ENCODE results near the gene LRP3. TPM values are rescaled to one million over a fixed set of nuclear protein-coding genes. Genes with fewer than 3 reads are reported as not detected.
"Not testable (repeated sequence)": the region's sequence is repeated elsewhere in the genome, so short reads cannot be mapped to it uniquely, and the experiment has no call there.

LRP3 gene
- total RNA-seq, 1 donor from 2014 or later, result 13.3 TPM

GRCh38 chr19:33221638-33222037 lies 27.5 kb downstream of the LRP3 start:
- no peak overlapping the region for H3K4me2 ChIP-seq (ENCODE audit: low read length)
- no peak overlapping the region for H3K4me3 ChIP-seq (ENCODE audit: insufficient read depth, low read depth, low read length)
- Mint-ChIP-seq H3K4me1 (ENCODE audit: low read depth, unreplicated experiment) (peaks cover 3% of the 10 kb centered on the region), H3K27ac (ENCODE audit: unreplicated experiment) (no peak overlapping the region), H3K4me3 (ENCODE audit: unreplicated experiment) (no peak overlapping the region), H3K9me3 (ENCODE audit: unreplicated experiment) (peaks cover 5% of the 10 kb centered on the region), H3K36me3 (ENCODE audit: low read depth, unreplicated experiment) (peaks cover 2% of the 10 kb centered on the region), H3K27me3 (ENCODE audit: low read depth, unreplicated experiment) (peaks cover 50% of the 10 kb centered on the region)
- no peak for TF ChIP-seq EZH2 (IDR thresholded peaks at IDR 0.05; ENCODE audit: insufficient read depth, low read length)
- TF ChIP-seq CTCF (IDR thresholded peaks at IDR 0.05; ENCODE audit: insufficient read depth, low read depth, low read length), result no peak
- peaks cover 5% of the 10 kb centered on the region for H3K4me1 ChIP-seq (ENCODE audit: insufficient read depth, low read length)
- no peaks in the 10 kb centered on the region for H3K79me2 ChIP-seq (ENCODE audit: insufficient read depth, low read length)
- H3K36me3 ChIP-seq (ENCODE audit: insufficient read depth, low read length), result no peaks in the 10 kb centered on the region
- no peak overlapping the region for H3K27ac ChIP-seq (ENCODE audit: low read depth, low read length)
- H3K27me3 ChIP-seq (ENCODE audit: insufficient read depth, low read length), result peaks cover 41% of the 10 kb centered on the region
- H3K9ac ChIP-seq (ENCODE audit: low read length), result no peak overlapping the region
- H3K9me3 ChIP-seq (ENCODE audit: insufficient read depth, low read depth, low read length), result no peaks in the 10 kb centered on the region
- DNase-seq (ENCODE audit: low read depth) (peak; percentile 20), FAIRE-seq (no peak)
- peaks cover 19% of the 10 kb centered on the region for H4K20me1 ChIP-seq (ENCODE audit: insufficient read depth, low read length)
- H2AFZ ChIP-seq (ENCODE audit: low read depth, low read length), result no peak overlapping the region

GRCh38 chr19:33222255-33222654 lies 28.1 kb downstream of the LRP3 start:
- not testable (repeated sequence) for H3K4me2 ChIP-seq (ENCODE audit: low read length); H2AFZ ChIP-seq (ENCODE audit: low read depth, low read length); H3K27ac ChIP-seq (ENCODE audit: low read depth, low read length); H3K36me3 Mint-ChIP-seq (ENCODE audit: low read depth, unreplicated experiment); H3K9me3 Mint-ChIP-seq (ENCODE audit: unreplicated experiment); H3K4me1 Mint-ChIP-seq (ENCODE audit: low read depth, unreplicated experiment); H3K79me2 ChIP-seq (ENCODE audit: insufficient read depth, low read length); H3K9me3 ChIP-seq (ENCODE audit: insufficient read depth, low read depth, low read length); H3K4me3 Mint-ChIP-seq (ENCODE audit: unreplicated experiment); DNase-seq (ENCODE audit: low read depth); H3K4me3 ChIP-seq (ENCODE audit: insufficient read depth, low read depth, low read length); H3K9ac ChIP-seq (ENCODE audit: low read length); H3K4me1 ChIP-seq (ENCODE audit: insufficient read depth, low read length); H3K36me3 ChIP-seq (ENCODE audit: insufficient read depth, low read length); FAIRE-seq; H3K27ac Mint-ChIP-seq (ENCODE audit: unreplicated experiment)
- Histone ChIP-seq H4K20me1 (ENCODE audit: insufficient read depth, low read length) (peaks cover 17% of the 10 kb centered on the region), H3K27me3 (ENCODE audit: insufficient read depth, low read length) (peaks cover 38% of the 10 kb centered on the region)
- H3K27me3 Mint-ChIP-seq (ENCODE audit: low read depth, unreplicated experiment), result peaks cover 54% of the 10 kb centered on the region

- Histone ChIP-seq H3K4me3 (ENCODE audit: insufficient read depth, low read depth, low read length) (no peak overlapping the region), H3K9me3 (ENCODE audit: insufficient read depth, low read depth, low read length) (peaks cover 4% of the 10 kb centered on the region), H2AFZ (ENCODE audit: low read depth, low read length) (no peak overlapping the region), H3K27ac (ENCODE audit: low read depth, low read length) (no peak overlapping the region), H3K79me2 (ENCODE audit: insufficient read depth, low read length) (no peaks in the 10 kb centered on the region), H3K36me3 (ENCODE audit: insufficient read depth, low read length) (no peaks in the 10 kb centered on the region), H3K4me1 (ENCODE audit: insufficient read depth, low read length) (no peaks in the 10 kb centered on the region), H4K20me1 (ENCODE audit: insufficient read depth, low read length) (peaks cover 16% of the 10 kb centered on the region), H3K27me3 (ENCODE audit: insufficient read depth, low read length) (peaks cover 47% of the 10 kb centered on the region), H3K9ac (ENCODE audit: low read length) (no peak overlapping the region), H3K4me2 (ENCODE audit: low read length) (no peak overlapping the region)
- no peak overlapping the region for H3K4me3 Mint-ChIP-seq (ENCODE audit: unreplicated experiment)
- H3K36me3 Mint-ChIP-seq (ENCODE audit: low read depth, unreplicated experiment), result peaks cover 4% of the 10 kb centered on the region
- no peak overlapping the region for H3K27ac Mint-ChIP-seq (ENCODE audit: unreplicated experiment)
- FAIRE-seq (no peak), DNase-seq (ENCODE audit: low read depth) (no peak)
- peaks cover 6% of the 10 kb centered on the region for H3K4me1 Mint-ChIP-seq (ENCODE audit: low read depth, unreplicated experiment)
- H3K27me3 Mint-ChIP-seq (ENCODE audit: low read depth, unreplicated experiment), result peaks cover 67% of the 10 kb centered on the region
- TF ChIP-seq EZH2 (IDR thresholded peaks at IDR 0.05; ENCODE audit: insufficient read depth, low read length) (no peak), CTCF (IDR thresholded peaks at IDR 0.05; ENCODE audit: insufficient read depth, low read depth, low read length) (no peak)
- H3K9me3 Mint-ChIP-seq (ENCODE audit: unreplicated experiment), result peaks cover 24% of the 10 kb centered on the region
Observed at GRCh38 chr19:33224694-33225457, 30.7 kb downstream of the LRP3 start.

All from astrocyte (in vitro differentiated cells and primary cell).